DMS79 (cell line): ENCODE results near the gene PPP1R1C.

Source experiments
- DNase-seq: peaks from one replicate; lab custom pipeline; 2025; lab: John Stamatoyannopoulos, UW

PPP1R1C gene

DNA sequence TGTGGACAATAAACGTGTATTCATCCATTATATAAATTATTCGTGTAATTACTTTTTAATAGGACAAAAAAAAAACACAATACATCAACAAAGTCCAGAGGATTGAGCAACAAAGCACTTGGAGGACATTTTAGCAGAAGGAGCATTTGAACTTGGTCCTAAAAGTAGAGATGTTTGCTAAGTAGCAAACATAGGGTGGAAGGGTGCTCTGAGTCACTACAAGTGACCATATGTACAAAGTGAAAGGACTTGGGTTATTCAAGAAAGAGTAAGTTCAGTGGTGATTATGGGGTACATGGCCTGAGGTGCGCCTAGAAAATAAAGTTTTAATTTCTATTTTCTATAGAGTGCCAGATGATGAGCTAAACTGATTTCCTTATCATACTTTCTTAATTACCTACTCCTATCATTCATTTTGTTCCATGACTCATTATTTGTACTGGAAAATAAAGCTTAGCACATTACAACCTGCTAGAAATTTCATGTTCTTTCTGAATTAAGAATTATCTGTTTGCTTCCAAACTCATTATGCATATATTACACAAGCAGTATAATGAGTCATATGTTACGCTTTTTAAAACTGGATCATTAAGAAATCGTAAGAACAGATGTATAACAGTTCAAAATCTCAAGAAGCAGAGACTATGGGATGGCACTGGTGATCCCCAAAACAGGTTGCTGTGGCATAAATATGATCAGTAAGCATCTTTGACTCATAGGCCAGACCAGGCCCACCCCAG lies 13.1 kb upstream of the PPP1R1C start:
- DNase-seq = no peak

DNA sequence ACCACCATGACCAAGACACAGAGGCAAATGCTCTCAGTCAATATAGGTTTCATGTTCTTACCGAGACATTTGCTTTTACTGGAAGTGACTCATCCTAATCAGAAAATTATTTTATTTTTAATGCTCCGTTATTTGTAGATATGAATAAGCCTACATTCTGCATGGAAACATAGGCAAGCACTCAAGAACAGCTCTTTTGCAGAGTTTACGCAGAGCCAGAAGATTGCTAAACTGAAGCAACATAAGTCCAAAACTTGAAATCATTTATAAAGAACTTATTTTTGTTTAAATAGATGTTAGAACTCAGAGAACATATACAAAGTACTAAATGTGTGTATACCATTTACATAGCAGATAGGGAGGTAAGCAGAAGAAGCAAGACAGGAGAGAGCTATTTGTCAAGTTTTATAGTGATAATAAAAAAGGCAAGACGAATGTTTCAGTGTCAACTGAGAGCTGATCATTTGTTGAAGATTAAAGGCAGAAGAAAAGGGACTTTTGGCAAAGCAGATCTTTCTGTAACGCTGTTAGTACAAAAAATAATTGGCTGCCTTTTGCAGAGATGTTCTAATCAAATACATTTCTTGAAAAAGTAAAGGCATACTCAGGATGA lies 12.4 kb upstream of the PPP1R1C start:
- DNase-seq = no peak

DNA sequence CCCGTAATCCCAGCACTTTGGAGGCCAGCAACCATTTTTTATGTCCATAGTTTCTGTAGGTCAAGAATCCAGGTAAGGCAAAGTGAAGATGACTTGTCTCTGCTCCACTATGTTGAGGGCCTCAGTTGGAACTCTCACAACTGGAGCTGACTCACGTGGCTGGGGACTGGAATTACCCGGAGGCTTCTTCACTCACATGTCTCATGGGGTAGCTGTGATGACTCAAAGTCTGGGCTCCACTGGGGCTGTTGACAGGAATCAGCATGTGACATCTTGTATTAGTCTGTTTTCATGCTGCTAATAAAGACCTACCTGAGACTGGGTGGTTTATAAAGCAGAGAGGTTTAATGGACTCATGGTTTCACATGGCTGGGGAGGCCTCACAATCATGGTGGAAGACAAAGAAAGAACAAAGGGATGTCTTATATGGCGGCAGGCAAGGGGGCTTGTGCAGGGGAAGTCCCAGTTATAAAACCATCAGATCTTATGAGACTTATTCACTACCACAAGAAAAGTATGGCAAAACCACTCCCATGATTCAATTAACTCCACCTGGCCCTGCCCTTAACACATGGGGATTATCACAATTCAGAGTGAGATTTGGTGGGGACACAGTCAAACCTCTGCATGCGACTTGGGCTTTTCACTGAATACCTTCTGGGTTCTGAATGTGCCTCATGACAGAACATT lies 7.8 kb upstream of the PPP1R1C start:
- DNase-seq = no peak

- DNase-seq = no peak
These were observed 7.1 kb upstream of the PPP1R1C start for GRCh38 chr2:181978351-181979150.

DNA sequence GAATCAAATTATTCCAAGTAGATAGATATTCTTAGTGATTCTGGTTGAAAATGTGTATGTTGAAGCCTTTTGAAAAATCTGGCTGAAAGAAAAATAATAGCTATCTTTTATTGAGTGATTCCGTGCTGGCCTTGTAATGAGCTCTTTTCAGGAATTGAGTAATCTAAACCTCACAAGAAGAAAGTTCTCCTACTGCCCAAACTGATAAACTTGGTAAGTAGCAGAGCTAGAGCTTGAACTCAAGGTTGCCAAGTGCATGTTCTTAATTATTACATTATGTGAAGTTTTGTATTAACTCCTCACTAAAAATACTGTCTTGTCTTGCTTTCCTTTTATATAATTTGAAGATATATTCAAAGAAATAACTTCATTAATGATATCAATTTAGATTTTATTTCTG lies 1.6 kb upstream of the PPP1R1C start:
- no peak for DNase-seq

- DNase-seq = no peak
These were observed 630 bp upstream of the PPP1R1C start for GRCh38 chr2:181984814-181985631.

DNA sequence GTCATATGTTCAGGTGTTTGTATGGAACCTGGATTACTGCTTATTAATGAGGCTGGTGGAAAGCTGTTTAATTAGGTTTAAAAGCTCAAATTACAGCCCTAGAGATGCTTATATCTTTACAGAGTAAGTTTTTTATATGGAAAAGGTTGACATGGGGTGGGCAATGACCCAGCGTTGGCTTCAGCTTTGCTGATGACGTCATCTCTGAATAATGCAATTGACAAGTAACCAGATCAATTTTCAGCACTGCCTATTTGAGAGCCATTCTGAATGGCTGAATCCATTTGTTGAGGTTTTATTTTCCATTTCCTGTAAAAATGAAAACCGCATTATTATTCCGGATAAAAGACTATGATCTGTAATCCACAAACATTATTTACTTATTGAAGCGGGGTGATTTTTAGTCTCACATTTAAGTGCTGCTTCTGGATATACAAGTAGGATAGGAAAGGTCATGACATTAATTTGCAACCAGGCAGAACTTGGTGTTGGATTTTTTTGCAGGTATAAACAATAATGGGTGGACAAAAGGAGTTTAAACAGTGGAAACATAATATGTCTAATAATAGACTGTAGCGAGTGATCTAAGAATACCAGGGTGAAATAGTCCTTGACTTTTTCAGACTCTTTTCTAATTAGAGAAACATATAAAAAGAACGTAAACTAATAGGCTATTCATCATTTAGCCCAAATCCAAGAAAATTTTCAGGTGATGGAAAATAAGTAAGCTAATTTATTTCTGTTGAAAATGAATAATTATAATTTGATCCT lies 2.7 kb downstream of the PPP1R1C start:
- DNase-seq = no peak

DNA sequence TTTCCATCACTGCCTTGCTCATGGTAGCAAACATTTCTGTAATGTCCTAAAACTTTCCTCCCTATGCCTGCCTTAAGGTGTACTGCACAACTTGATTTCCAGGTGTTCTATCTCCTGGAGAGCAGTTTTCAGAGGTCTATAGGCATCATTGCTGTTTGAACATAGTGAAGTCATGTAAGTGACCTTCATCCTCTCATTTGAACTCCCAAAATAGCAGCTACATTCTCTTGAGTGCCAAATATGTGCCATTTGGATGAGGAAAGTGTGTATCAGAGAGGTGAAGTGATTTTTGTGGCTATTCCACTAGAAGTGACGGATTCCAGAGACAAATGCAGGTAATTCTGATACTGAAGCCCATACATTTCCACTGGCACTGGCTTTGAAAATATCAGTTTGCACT lies 3.4 kb downstream of the PPP1R1C start:
- DNase-seq = no peak

DNA sequence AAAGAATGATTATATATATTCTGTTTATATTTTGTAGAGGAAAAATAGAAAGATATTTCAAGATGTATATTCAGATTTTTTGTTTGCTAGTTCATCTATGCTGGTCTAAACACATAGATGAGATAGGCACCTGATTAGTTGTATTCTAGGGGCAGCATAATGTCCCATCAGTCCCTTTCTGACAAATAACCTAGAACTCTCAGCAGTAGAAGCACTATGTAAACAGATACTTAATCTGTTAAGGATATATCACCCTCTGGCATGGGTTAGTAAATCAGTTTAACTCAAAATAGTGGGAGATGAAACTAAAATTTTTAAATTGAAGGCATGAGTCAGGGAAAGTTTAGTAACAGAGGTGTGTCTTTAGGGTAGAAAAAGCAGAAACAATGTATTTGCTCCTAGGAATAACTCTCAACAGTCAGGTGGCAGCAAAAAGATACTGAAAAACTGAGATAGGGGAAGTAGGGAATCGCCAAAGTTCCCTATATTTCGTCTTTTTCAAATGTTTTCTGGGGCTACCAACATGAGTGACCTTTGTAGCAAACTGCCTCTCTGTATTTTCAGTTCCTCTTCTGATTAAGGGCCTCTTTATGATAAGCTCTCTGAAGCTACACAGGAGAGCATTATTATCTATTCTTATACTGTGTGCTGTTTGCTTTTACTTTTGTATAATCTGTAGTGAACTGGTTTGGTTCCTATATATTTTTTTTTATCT lies 5.7 kb downstream of the PPP1R1C start:
- DNase-seq = no peak

GRCh38 chr2:181992776-181993175 lies 7.1 kb downstream of the PPP1R1C start:
- DNase-seq = no peak

GRCh38 chr2:181995289-181995688 lies 9.6 kb downstream of the PPP1R1C start:
- no peak for DNase-seq

- peak; percentile 87 for DNase-seq
These were observed 12.6 kb downstream of the PPP1R1C start for GRCh38 chr2:181998041-181998835.

GRCh38 chr2:181998891-181999654 lies 13.4 kb downstream of the PPP1R1C start:
- DNase-seq = no peak

GRCh38 chr2:181999911-182000310 lies 14.3 kb downstream of the PPP1R1C start:
- DNase-seq = no peak

DNA sequence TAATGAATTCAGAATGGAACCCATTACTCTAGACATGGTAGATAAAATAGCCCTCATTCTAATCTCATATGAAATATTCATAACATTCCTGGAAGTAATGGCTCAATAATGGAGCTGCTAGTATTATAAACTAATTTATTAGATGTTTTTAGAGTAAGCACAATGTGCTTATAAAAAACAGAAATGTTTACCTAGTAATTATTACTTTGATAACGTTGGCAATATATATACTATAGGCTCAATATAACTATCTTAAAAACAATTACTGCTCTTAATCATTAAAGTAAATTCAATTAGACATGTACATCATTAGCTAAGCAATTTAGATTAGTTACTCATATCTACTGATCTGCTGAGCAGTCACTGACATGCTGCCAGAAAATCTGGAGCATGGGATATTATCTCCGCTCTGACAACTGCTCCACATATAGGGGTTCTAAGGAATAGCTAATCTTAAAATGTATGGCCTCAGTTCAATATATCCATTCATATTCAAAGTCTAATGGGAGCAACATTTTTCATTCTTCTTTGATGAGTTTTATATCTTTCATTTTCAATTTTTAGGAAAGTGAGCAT lies 19.4 kb downstream of the PPP1R1C start:
- DNase-seq = no peak

GRCh38 chr2:182006595-182007341 lies 21.1 kb downstream of the PPP1R1C start:
- DNase-seq = no peak

DNA sequence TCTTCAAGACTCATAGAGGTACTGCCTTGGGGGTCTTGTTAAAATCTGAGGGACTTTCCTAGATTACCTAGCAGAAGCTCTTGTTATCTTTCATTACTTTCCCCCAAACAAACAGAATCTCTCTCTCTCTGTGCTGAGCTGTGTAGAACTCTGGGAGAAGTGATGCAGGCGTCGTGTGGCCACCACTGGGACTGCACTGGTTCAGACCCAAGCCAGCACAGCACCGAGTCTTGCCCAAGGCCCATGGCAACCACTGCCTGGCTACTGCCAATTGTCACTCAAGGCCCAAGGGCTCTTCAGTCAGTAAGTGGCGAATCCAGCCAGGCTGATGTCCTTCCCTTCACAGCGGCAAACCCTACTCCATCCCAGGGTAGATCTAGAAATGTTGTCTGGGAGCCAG lies 28.6 kb downstream of the PPP1R1C start:
- DNase-seq = no peak
